Muscle of leg (tissue), 11 donors: ENCODE measurements around the gene TMED4. TPM values are rescaled to one million over a fixed set of nuclear protein-coding genes. Genes with fewer than 3 reads are reported as not detected.
"Not testable (repeated sequence)": the region's sequence is repeated elsewhere in the genome, so short reads cannot be mapped to it uniquely, and the experiment has no call there.

ENCODE experiments used
- DNase-seq: peaks from one replicate; pipeline ENCODE4 v3.0.0; 2013
- H3K27ac ChIP-seq: one replicate; pipeline ENCODE4 v1.5.1; 2013; ENCODE audit warnings: mild to moderate bottlenecking, low read length, control low read depth
- H3K27me3 ChIP-seq: one replicate; pipeline ENCODE4 v1.6.1; 2013; ENCODE audit warnings: low read length; ENCODE audit not compliant: control insufficient read depth, insufficient read depth
- H3K36me3 ChIP-seq: one replicate; pipeline ENCODE4 v1.6.1; 2013; ENCODE audit warnings: low read length; ENCODE audit not compliant: control insufficient read depth, insufficient read depth
- H3K4me1 ChIP-seq: one replicate; pipeline ENCODE4 v1.6.1; 2013; ENCODE audit warnings: low read length; ENCODE audit not compliant: control insufficient read depth, insufficient read depth
- H3K4me3 ChIP-seq: one replicate; pipeline ENCODE4 v1.5.1; 2013; ENCODE audit warnings: low read length, control low read depth
- H3K9me3 ChIP-seq: replicated peaks from 2 replicates; pipeline ENCODE4 v1.6.1; 2013; ENCODE audit warnings: low read depth, low read length; ENCODE audit not compliant: control insufficient read depth
- WGBS: methylation state at CpG from one replicate; pipeline ENCODE4 v1.1.5; 2013; ENCODE audit warnings: missing lambda C conversion rate; ENCODE audit not compliant: insufficient coverage; 5-methylcytosine and 5-hydroxymethylcytosine counted together
- polyA plus RNA-seq, 8 donors: library from polyadenylated mRNA; unstranded; fragments of 120-200 nt; gene quantifications; one replicate each; pipeline versions ENCODE4 v1.2.1 to v1.2.3, GENCODE V29; 2013; ENCODE audit warnings: inconsistent platforms in 1 of 8, low replicate concordance in 1 of 8; ENCODE audit not compliant: insufficient read length in 8 of 8, insufficient read depth in 1 of 8
- total RNA-seq: library from RNA; stranded (reverse); fragments of 120-200 nt; gene quantifications from one replicate; pipeline ENCODE4 v1.2.4, GENCODE V29; 2013

The TMED4 gene
- total and polyA plus RNA-seq, 9 donors: 74.8 to 97.8 (median 82.9) TPM

DNA sequence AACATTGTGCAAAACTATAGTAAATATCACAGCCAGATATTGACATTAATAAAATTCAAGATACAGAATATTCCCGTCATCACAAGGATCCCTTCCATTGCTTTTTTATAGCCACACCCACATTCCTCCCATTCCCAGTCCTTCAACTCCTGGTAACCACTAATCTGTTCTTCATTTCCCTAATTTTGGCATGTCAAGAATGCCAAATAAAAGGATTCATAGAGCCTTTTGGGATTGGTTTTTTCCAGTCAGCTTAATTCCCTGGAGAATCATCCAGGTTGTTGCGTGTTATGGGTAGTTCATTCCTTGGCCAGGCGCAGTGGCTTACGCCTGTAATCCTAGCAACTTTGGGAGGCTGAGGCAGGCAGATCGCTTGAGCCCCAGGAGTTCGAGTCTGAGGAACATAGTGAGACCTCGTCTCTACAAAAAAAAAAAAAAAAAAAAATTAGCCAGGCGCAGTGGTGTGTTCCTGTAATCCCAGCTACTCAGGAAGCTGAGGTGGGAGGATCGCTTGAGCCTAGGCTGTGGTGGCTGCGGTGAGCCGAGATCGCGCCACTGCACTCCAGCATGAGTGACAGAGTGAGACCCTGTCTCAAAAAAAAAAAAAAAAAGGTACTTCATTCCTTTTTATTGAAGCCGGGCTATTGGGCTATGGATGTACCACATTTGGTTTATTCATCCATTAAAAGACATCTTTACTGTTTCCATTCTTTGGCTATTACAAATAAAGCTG is 27.1 kb upstream of the TMED4 start:
- no peak overlapping the region for H3K4me3 ChIP-seq
- H3K27ac ChIP-seq: no peak overlapping the region
- H3K4me1 ChIP-seq: peaks cover 16% of the 10 kb centered on the region
- 76% methylated on average over 4 of the region's 14 CpGs for WGBS
- H3K9me3 ChIP-seq: no peaks in the 10 kb centered on the region
- no peak for DNase-seq
- H3K36me3 ChIP-seq: no peaks in the 10 kb centered on the region
- H3K27me3 ChIP-seq: no peaks in the 10 kb centered on the region

DNA sequence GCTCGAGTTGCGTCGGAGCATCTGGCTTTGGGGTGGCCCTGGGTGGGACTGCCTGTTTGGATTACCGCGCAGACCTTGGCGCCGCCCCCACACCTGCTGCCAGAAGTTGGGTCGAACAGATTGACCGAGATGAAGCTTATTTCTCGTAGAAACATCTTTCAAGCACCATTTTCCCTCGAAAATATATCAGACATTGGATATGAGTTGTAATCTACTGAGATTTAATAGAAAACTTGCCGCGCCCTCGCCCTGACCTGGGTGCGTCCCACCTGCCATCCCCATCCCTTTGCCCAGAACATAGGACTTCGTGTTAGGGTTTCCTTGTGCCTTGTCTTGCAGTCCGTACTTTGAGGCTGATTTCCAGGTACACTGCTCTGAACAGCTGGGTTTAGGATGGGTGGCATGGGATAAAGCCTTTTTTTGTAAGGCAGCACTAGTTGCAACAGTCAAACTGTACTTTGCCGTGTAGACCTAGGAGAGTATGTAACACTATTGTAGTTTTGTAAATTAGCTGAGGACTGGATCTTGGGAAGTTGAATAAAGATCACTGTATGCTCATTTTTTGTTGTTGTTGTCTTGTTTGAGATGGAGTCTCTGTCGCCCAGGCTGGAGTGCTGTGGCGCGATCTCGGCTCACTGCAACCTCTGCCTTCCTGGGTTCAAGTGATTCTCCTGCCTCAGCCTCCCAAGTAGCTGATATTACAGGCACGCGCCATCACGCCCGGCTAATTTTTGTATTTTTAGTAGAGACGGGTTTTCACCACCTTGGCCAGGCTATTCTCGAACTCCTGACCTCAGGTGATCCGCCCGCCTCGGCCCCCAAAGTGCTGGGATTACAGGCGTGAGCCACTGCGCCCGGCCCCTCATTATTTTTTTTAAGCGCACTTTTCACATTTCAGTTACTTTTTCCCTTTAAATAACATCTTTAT is 25.4 kb upstream of the TMED4 start:
- 74% methylated on average over 22 of the region's 35 CpGs for WGBS
- Histone ChIP-seq H3K27me3 (no peaks in the 10 kb centered on the region), H3K4me1 (peaks cover 16% of the 10 kb centered on the region), H3K9me3 (no peaks in the 10 kb centered on the region), H3K4me3 (peak overlapping the region; percentile 93), H3K36me3 (no peaks in the 10 kb centered on the region), H3K27ac (peak overlapping the region; percentile 97)
- no peak for DNase-seq

DNA sequence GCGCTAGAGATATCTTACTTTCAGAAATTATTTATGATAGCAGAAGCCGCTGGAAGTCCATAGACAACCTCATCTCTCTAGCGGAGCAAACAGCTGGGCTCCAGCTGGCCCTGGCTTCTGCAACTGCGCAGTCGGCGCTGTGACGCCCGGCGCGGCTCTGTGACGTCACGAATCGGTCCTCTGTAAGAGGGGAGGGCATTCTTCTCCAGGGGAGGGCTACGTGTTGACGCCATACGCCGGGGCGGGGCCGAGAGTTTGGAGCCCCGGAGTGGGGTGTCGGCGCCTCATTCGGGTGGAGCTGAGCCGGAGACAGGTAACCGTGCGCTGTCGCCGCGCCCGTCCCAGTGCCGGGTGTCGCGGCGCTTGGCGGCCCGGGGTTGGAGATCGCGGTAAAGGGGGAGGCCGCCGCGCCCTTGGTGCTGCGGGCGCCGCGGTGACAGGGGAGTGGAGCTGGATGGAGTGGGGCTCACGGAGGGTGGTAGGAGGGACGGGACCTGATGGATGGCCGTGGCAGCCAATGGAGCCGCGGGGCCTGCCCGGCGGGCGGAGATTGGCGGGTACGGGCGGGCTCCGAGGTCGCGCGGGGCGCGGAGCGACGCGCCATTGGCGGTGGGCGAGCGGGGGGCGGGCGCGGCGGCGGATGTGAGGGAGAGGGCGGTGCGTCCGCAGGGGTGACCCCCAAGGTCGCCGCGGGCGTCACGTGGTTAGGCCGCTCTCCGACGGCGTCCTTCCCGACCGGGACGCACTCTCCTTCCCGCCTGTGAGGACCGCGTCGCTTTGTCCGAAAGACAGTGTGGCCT is 24.5 kb upstream of the TMED4 start, which contains the start of gene OGDH:
OGDH (plus strand) TSS at position 287 of the 800 bp plus-strand sequence. CDS start 17,717 bp downstream, outside the sequence.
- Histone ChIP-seq H3K36me3 (no peaks in the 10 kb centered on the region), H3K4me3 (peak within 1 kb of the TSS; percentile 93), H3K27ac (peak within 1 kb of the TSS; percentile 98), H3K9me3 (no peaks in the 10 kb centered on the region), H3K4me1 (peaks cover 16% of the 10 kb centered on the region), H3K27me3 (no peaks in the 10 kb centered on the region)
- DNase-seq: peak; percentile 99
- WGBS: under 1% methylated on average over 86 of the region's 93 CpGs

DNA sequence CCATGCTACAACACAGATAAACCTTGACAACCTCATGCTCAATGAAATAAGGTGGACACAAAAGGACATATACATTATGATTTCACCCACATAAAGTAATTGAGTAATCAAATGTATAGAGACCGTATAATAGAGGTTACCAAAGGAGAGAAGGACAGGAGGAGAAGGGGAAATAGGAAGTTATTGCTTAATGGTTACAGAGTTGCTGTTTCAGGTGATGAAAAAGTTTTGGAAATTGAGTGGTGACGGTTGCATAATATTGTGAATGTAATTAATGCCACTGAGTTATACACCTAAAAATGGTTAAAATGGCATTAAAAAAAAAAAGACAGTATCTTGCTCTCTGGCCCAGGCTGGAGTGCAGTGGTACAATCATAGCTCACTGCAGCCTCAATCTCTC is 22.9 kb upstream of the TMED4 start:
- no peaks in the 10 kb centered on the region for H3K9me3 ChIP-seq
- no peak for DNase-seq
- WGBS: no CpG with 5 or more reads among the region's 2 CpGs
- H3K27ac ChIP-seq: no peak overlapping the region
- H3K27me3 ChIP-seq: peaks cover 4% of the 10 kb centered on the region
- H3K4me3 ChIP-seq: no peak overlapping the region
- H3K36me3 ChIP-seq: no peaks in the 10 kb centered on the region
- peaks cover 16% of the 10 kb centered on the region for H3K4me1 ChIP-seq

DNA sequence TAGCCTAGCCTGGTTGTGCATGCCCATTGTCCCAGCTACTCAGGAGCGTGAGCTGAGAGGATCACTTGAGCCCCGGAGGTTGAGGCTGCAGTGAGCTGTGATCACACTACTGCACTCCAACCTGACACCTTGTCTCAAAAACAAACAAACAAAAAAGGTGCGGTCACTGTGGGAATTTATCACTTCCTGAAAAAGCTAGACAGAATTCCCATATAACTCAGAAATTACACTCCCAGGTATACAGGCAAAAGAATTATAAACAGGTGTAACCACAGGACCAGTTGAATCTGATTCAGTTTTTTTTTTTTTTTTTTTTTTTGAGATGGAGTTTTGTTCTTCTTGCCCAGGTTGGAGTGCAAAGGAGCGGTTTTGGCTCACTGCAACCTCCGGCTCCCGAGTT is 21.2 kb upstream of the TMED4 start:
- Histone ChIP-seq H3K9me3 (no peaks in the 10 kb centered on the region), H3K27me3 (peaks cover 4% of the 10 kb centered on the region), H3K4me1 (peaks cover 16% of the 10 kb centered on the region), H3K27ac (no peak overlapping the region), H3K36me3 (no peaks in the 10 kb centered on the region), H3K4me3 (no peak overlapping the region)
- DNase-seq: no peak
- WGBS: 57% methylated on average over 1 of the region's 6 CpGs

DNA sequence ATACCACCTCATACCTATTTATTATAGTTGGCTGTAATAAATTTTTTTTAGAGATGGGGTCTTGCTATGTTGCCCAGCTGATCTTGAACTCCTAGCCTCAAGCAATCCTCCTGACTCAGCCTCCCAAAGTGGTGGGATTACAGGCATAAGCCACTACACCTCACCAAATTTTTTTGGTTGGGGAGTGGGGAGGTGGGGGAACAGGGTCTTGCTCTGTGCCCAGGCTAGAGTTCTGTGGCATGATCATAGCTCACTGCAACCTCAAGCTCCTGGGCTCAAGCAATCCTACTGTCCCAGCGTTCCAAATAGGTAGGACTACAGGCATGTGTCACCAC is 20.5 kb upstream of the TMED4 start:
- Histone ChIP-seq H3K36me3 (no peaks in the 10 kb centered on the region), H3K27me3 (peaks cover 4% of the 10 kb centered on the region), H3K4me3 (no peak overlapping the region), H3K27ac (no peak overlapping the region), H3K4me1 (peaks cover 15% of the 10 kb centered on the region), H3K9me3 (no peaks in the 10 kb centered on the region)
- no peak for DNase-seq
- WGBS: 80% methylated on average over 1 of the region's 1 CpG

DNA sequence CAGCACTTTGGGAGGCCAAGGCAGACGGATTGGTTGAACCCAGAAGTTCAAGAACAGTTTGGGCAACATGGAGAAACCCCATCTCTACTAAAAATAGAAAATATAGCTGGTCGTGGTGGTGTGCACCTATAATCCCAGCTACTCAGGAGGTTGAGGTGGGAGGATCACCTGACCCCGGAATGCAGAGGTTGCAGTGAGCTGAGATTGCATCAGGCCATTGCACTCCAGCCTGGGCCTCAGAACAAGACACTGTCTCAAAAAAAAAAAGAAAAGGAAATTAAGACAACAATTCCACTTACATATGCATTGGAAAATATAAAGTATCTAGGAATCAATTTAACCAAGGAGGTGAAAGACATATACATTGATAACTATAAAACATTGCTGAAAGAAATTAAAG is 17.2 kb upstream of the TMED4 start:
- 67% methylated on average over 1 of the region's 3 CpGs for WGBS

DNA sequence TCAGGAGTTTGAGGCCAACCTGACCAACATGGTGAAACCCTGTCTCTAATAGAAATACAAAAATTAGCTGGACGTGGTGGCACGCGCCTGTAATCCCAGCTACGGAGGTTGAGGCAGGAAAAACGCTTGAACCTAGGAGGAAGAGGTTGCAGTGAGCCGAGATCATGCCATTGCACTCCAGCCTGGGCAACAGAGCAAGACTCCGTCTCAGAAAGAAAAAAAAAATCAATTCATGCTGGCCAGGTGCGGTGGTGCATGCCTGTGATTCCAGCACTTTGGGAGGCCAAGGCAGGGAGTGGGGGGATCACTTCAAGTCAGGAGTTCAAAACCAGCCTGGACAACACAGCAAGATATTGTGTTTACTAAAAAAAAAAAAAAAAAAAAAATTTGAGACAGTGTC is 15.2 kb upstream of the TMED4 start:
- H3K9me3 ChIP-seq, H3K36me3 ChIP-seq, DNase-seq, H3K4me1 ChIP-seq, H3K4me3 ChIP-seq, H3K27me3 ChIP-seq, H3K27ac ChIP-seq: not testable (repeated sequence)
- 87% methylated on average over 8 of the region's 8 CpGs for WGBS

More for the DNA sequence above, 17.2 kb upstream of the TMED4 start:
- no peaks in the 10 kb centered on the region for H3K36me3 ChIP-seq
- no peak for DNase-seq
- H3K27ac ChIP-seq: no peak overlapping the region
- H3K9me3 ChIP-seq: no peaks in the 10 kb centered on the region
- H3K4me1 ChIP-seq: no peaks in the 10 kb centered on the region
- H3K27me3 ChIP-seq: peaks cover 4% of the 10 kb centered on the region
- no peak overlapping the region for H3K4me3 ChIP-seq

DNA sequence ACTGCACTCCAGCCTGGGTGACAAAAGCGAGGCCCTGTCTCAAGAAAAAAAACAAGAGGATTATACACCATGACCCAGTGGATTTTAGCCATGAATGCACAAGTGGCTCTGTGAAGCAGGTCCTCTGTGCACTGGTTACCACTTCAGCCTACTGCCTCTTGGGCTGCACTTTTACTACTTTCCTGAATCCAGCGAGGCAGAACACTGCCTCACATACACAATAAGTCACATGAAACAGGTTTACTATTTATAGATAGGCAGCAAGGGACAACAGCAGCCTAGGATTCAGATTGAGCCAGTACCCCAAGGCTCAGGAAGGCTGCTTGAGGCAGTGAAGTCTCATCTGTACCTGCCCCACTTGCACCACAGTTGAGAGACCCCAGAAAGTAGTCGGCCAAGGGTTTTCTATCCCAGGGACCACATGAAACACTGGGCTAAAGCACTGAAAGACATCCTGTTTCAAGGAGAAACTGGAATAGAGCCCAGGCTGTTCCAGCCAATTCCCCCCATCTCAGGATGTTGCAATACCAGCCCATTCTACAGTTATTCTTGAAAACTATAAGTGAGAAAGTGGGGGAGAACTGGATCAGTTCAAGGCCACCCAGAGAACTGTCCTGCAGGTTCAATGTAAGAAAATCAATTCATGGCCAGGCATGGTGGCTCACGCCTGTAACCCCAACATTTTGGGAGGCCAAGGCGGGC is 14.1 kb upstream of the TMED4 start:
- 57% methylated on average over 4 of the region's 5 CpGs for WGBS
- H3K4me3 ChIP-seq: no peak overlapping the region
- H3K27me3 ChIP-seq: peaks cover 3% of the 10 kb centered on the region
- no peaks in the 10 kb centered on the region for H3K4me1 ChIP-seq
- H3K27ac ChIP-seq: no peak overlapping the region
- no peaks in the 10 kb centered on the region for H3K36me3 ChIP-seq
- no peak for DNase-seq
- no peaks in the 10 kb centered on the region for H3K9me3 ChIP-seq
